GM12801 (cell line): ENCODE data around the gene FBXO41.

Source experiments
- CTCF ChIP-seq: IDR thresholded peaks from one replicate; pipeline ENCODE4 v1.5.1; 2011; ENCODE audit warnings: control low read depth; ENCODE audit not compliant: insufficient read length; ENCODE audit errors: extremely low read depth

The FBXO41 gene

GRCh38 chr2:73265298-73266060, 18.8 kb downstream of the FBXO41 start:
- no peak for TF ChIP-seq CTCF

GRCh38 chr2:73264783-73265182, 19.5 kb downstream of the FBXO41 start:
- TF ChIP-seq CTCF: no peak

GRCh38 chr2:73264332-73264606, 20.0 kb downstream of the FBXO41 start:
- TF ChIP-seq CTCF: no peak

- no peak for TF ChIP-seq CTCF
Measured at GRCh38 chr2:73263540-73264331, 20.5 kb downstream of the FBXO41 start.

GRCh38 chr2:73262108-73262651, 22.1 kb downstream of the FBXO41 start:
- TF ChIP-seq CTCF: no peak

- no peak for TF ChIP-seq CTCF
Measured at GRCh38 chr2:73260338-73260984, 23.8 kb downstream of the FBXO41 start.

GRCh38 chr2:73259704-73260337, 24.5 kb downstream of the FBXO41 start:
- TF ChIP-seq CTCF: no peak
